Effector CD8-positive, alpha-beta T cell (primary cell): Measurements from ENCODE around the gene KDM6B.
A peak's percentile ranks its signal among the peaks of the same experiment; 100 is the strongest.

Source experiments
- DNase-seq: peaks from one replicate; lab custom pipeline; 2025; lab: John Stamatoyannopoulos, UW

Gene KDM6B

GRCh38 chr17:7840441-7840840 is 6.4 kb downstream of the KDM6B start:
- no peak for DNase-seq

GRCh38 chr17:7840875-7841274 is 6.9 kb downstream of the KDM6B start:
- no peak for DNase-seq

GRCh38 chr17:7841396-7841914 is 7.4 kb downstream of the KDM6B start:
- peak; percentile 84 for DNase-seq

GRCh38 chr17:7841915-7842379 is 7.9 kb downstream of the KDM6B start:
- DNase-seq, result peak; percentile 82

GRCh38 chr17:7842380-7843256 is 8.6 kb downstream of the KDM6B start:
- peak; percentile 91 for DNase-seq

GRCh38 chr17:7843257-7843535 is 9.2 kb downstream of the KDM6B start:
- peak; percentile 55 for DNase-seq

- peak; percentile 93 for DNase-seq
These were observed 9.7 kb downstream of the KDM6B start for GRCh38 chr17:7843536-7844291.

- DNase-seq, result peak; percentile 66
These were observed 10.5 kb downstream of the KDM6B start for GRCh38 chr17:7844292-7845154.

- no peak for DNase-seq
These were observed 11.5 kb downstream of the KDM6B start for GRCh38 chr17:7845359-7846062.

- no peak for DNase-seq
These were observed 12.2 kb downstream of the KDM6B start for GRCh38 chr17:7846063-7846735.

- no peak for DNase-seq
These were observed 13.0 kb downstream of the KDM6B start for GRCh38 chr17:7846765-7847661.

- DNase-seq, result no peak
These were observed 14.1 kb downstream of the KDM6B start for GRCh38 chr17:7848131-7848579.

- DNase-seq, result no peak
These were observed 14.7 kb downstream of the KDM6B start for GRCh38 chr17:7848739-7849129.

- no peak for DNase-seq
These were observed 15.2 kb downstream of the KDM6B start for GRCh38 chr17:7849130-7849750.

GRCh38 chr17:7849751-7850504 is 15.9 kb downstream of the KDM6B start:
- no peak for DNase-seq

GRCh38 chr17:7850701-7851437 is 16.9 kb downstream of the KDM6B start:
- DNase-seq, result no peak

GRCh38 chr17:7851438-7852261 is 17.6 kb downstream of the KDM6B start:
- peak; percentile 85 for DNase-seq
